Stimulated activated CD4-positive, alpha-beta T cell treated with anti-CD3 and anti-CD28 coated beads, Interleukin-2, amount 100 ng/mL, for 48 hours (primary cell): Measurements from ENCODE around the gene FAM83D.

ENCODE experiments used
- DNase-seq, 2 donors: peaks; one replicate each; pipeline ENCODE4 v3.0.0-alpha.2; 2020

Gene FAM83D

GRCh38 chr20:38926142-38926933 is at the start of gene FAM83D:
Gene FAM83D, plus strand, starts transcription at chr20:38926417. Its CDS starts 26 bp downstream, at chr20:38926443.
- peak; percentile 92 to 97 for DNase-seq

GRCh38 chr20:38877483-38877882 is 48.7 kb upstream of the FAM83D start:
- DNase-seq: no peak

GRCh38 chr20:38878866-38879265 is 47.4 kb upstream of the FAM83D start:
- no peak for DNase-seq

GRCh38 chr20:38880952-38881735 is 45.1 kb upstream of the FAM83D start:
- DNase-seq: no peak

GRCh38 chr20:38881806-38882440 is 44.3 kb upstream of the FAM83D start:
- no peak for DNase-seq

- DNase-seq: no peak
Measured at GRCh38 chr20:38882600-38882999, 43.6 kb upstream of the FAM83D start.

- DNase-seq: no peak
Measured at GRCh38 chr20:38883081-38883980, 42.9 kb upstream of the FAM83D start.

- DNase-seq: no peak
Measured at GRCh38 chr20:38883981-38884733, 42.1 kb upstream of the FAM83D start.

- DNase-seq: no peak
Measured at GRCh38 chr20:38885357-38885756, 40.9 kb upstream of the FAM83D start.

- no peak for DNase-seq
Measured at GRCh38 chr20:38888059-38888831, 38.0 kb upstream of the FAM83D start.

GRCh38 chr20:38889050-38889449 is 37.2 kb upstream of the FAM83D start:
- no peak for DNase-seq

- no peak for DNase-seq
Measured at GRCh38 chr20:38889792-38890496, 36.3 kb upstream of the FAM83D start.

GRCh38 chr20:38890497-38890818 is 35.8 kb upstream of the FAM83D start:
- no peak for DNase-seq

- no peak for DNase-seq
Measured at GRCh38 chr20:38892091-38892981, 33.9 kb upstream of the FAM83D start.

- no peak for DNase-seq
Measured at GRCh38 chr20:38893056-38893564, 33.1 kb upstream of the FAM83D start.

GRCh38 chr20:38893565-38894090 is 32.6 kb upstream of the FAM83D start:
- peak; percentile 82 to 86 for DNase-seq

GRCh38 chr20:38894091-38894847 is 31.9 kb upstream of the FAM83D start:
- no peak for DNase-seq
